A549 treated with GW870086 at 1 μM for 4 hours (cell line): Measurements from ENCODE around the gene KLHL25. TPM values are rescaled to one million over a fixed set of nuclear protein-coding genes. Genes with fewer than 3 reads are reported as not detected.

Source experiments
- total RNA-seq: library from RNA; stranded (reverse); fragments of 200-300 nt; extraction: Qiagen RNA extraction; gene quantifications from 5 replicates; pipeline ENCODE4 v1.2.3, GENCODE V29; 2022; ENCODE audit warnings: low read depth

The KLHL25 gene
- 5.2 to 8.2 TPM (median 6.9 TPM) in 5 replicates for total RNA-seq

DNA sequence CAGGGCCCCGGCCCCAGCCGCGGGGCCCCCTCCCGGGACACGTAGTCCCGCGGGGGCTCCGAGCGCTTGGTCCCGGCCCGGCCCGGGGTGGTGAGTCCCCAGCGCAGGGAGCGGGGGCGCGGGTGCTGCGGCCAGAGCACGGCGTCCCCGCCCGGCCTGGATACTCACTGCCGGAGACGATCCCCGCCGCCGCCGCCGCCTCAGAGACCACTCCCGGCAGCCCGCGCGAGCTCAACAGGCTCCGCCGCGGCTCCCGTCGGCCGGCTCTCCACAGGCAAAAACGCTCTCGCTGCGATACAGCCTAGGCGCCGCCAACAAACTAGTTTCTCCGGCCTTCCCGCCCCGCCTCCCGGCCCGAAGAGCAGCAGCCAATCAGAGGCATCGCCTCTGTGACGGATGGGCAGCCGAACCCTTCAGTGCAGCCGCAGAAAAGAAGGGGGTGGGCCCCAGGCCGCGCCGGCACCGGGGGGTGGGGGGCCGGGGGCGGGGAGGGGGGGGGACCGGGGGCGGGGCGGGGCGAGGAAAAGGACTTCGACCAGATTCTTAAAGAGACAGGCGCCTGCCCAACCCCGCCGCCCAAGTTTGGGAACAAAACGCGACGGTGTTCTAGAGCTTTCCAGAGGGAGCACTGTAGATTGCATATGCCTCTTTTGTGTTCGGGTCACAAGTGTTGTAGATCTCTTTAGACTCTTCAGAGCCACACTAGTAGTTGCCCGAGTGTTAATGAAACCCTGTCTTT lies at the start of gene KLHL25:
TSS of gene KLHL25 (minus strand) at position 328 of the 739 bp plus-strand sequence. CDS start 25,115 bp downstream, outside the sequence.

